HFFc6 (cell line): ENCODE results near the gene TRAPPC3. TPM values are rescaled to one million over a fixed set of nuclear protein-coding genes. Genes with fewer than 3 reads are reported as not detected.
A peak's percentile ranks its signal among the peaks of the same experiment; 100 is the strongest.

Experiments
- DNase-seq: peaks from one replicate; pipeline ENCODE4 v3.0.0-alpha.2; 2018
- H3K27ac Mint-ChIP-seq: 2 replicates; pipeline ENCODE4 v1.8.0; 2020; ENCODE audit warnings: mild to moderate bottlenecking, mixed read lengths
- H3K27me3 Mint-ChIP-seq: 2 replicates; pipeline ENCODE4 v1.8.0; 2021; ENCODE audit warnings: mild to moderate bottlenecking, moderate library complexity, mixed read lengths; ENCODE audit not compliant: insufficient read depth
- H3K36me3 Mint-ChIP-seq: 2 replicates; pipeline ENCODE4 v1.8.0; 2021; ENCODE audit warnings: low read depth, mixed read lengths
- H3K4me1 Mint-ChIP-seq: 2 replicates; pipeline ENCODE4 v1.8.0; 2020; ENCODE audit warnings: low read depth, mixed read lengths
- H3K4me3 Mint-ChIP-seq: 2 replicates; pipeline ENCODE4 v1.8.0; 2020; ENCODE audit warnings: mild to moderate bottlenecking, moderate library complexity, mixed read lengths
- H3K9me3 Mint-ChIP-seq: 2 replicates; pipeline ENCODE4 v1.8.0; 2020; ENCODE audit warnings: mild to moderate bottlenecking, mixed read lengths
- total RNA-seq, 6 experiments: library from RNA; stranded (reverse); fragmentation: NEBNext Ultra II Directional; extraction: Animal tissue kit (Norgen Biotek cat#: 25700); gene quantifications; 2 replicates in 1 of 6; 3 replicates in 5 of 6; pipeline ENCODE4 v1.2.3, GENCODE V29; 2021
- TF ChIP-seq, protein P1 (sequence below): fragments of 200-600 bp; sonication (generic); IDR thresholded peaks from 2 replicates; pipeline ENCODE4 v1.5.0; 2021; ENCODE audit warnings: antibody characterized with exemption, mild to moderate bottlenecking

Gene TRAPPC3
- total RNA-seq, 6 experiments from 2014 or later, result 76.6 to 93.4 (median 78.6) TPM

DNA sequence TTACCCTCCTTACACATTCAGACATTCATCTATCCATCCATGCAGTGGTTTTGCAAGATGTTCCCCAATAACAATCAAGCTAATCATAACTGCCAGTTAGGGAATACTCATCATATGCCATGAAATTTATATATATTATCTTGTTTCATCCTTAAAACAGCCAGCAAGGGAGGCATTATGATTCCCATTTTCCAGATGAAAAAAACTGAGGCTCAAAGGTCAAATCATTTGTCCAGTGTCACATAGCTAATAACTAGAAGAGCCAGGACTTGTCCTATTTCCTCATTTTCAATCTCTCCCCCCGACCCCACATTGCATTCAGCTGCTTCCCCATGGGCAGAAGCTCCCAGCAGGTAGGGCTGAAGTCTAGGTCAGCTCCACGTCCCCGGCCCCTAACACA, 17.3 kb downstream of the TRAPPC3 start:
- no peak overlapping the region for H3K4me3 Mint-ChIP-seq
- no peaks in the 10 kb centered on the region for H3K9me3 Mint-ChIP-seq
- no peak overlapping the region for H3K27ac Mint-ChIP-seq
- no peaks in the 10 kb centered on the region; the same call in 1 of the 2 replicates for H3K27me3 Mint-ChIP-seq
- H3K36me3 Mint-ChIP-seq, result no peaks in the 10 kb centered on the region
- H3K4me1 Mint-ChIP-seq, result peaks cover 49% of the 10 kb centered on the region
- TF ChIP-seq, protein P1, sequence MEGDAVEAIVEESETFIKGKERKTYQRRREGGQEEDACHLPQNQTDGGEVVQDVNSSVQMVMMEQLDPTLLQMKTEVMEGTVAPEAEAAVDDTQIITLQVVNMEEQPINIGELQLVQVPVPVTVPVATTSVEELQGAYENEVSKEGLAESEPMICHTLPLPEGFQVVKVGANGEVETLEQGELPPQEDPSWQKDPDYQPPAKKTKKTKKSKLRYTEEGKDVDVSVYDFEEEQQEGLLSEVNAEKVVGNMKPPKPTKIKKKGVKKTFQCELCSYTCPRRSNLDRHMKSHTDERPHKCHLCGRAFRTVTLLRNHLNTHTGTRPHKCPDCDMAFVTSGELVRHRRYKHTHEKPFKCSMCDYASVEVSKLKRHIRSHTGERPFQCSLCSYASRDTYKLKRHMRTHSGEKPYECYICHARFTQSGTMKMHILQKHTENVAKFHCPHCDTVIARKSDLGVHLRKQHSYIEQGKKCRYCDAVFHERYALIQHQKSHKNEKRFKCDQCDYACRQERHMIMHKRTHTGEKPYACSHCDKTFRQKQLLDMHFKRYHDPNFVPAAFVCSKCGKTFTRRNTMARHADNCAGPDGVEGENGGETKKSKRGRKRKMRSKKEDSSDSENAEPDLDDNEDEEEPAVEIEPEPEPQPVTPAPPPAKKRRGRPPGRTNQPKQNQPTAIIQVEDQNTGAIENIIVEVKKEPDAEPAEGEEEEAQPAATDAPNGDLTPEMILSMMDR, result no peak
- no peak for DNase-seq

DNA sequence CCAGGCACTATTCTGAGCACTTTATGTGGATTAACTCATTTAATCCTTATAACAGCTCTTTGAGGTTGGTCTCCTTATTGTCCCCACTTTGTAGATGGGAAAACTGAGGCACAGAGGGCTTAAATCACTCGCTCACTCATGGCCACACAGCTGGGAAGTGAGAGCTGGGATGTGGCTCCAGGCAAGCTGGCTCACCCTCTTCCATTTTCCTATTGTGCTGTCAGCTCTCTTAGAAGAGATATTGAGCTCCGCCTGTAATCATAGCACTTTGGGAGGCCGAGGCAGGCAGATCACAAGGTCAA, 20.4 kb downstream of the TRAPPC3 start:
- TF ChIP-seq, protein P1, result no peak
- H3K27ac Mint-ChIP-seq, result peak overlapping the region; percentile 56; the same call in 1 of the 2 replicates
- H3K4me3 Mint-ChIP-seq, result no peak overlapping the region
- no peak for DNase-seq
- no peaks in the 10 kb centered on the region for H3K36me3 Mint-ChIP-seq
- H3K27me3 Mint-ChIP-seq, result peaks cover 9% of the 10 kb centered on the region
- peaks cover 17% of the 10 kb centered on the region for H3K4me1 Mint-ChIP-seq
- H3K9me3 Mint-ChIP-seq, result no peaks in the 10 kb centered on the region

DNA sequence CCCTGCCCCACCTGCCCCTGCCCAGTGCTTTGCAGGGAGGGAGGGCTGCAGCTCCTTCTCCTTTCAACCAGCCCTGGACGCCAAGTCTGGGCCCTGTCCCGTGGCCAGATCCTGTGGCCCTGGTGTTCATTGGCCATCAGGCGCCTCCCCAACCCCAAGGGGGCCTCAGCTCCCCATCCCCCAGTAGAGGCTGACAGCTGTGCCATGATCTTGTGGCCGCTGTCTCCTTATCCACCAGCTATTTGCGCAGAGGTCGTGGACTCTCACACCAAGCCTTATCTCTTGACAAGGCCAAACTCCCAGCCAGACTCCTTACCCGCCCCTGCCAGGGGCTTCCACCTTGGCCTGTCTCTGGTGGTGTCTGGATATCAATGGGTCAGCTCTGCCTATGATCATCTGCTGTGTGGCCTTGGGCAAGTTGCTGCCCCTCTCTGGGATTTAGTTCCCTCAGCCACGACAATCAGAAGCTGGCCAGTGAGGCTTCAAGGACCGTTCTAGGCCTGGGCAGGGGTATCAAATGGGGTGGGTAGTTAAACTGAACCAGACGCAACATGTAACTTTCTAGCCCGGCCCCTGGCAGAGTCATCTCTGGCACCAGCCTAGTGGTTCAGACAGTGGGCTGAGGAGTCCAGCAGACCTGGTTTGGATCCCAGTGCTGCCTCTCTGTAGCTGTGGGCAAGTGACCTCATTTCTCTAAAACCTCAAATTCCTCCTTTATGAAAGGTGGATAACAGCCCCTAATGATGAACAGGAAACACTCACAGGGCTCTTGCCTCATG, 21.0 kb downstream of the TRAPPC3 start:
- Mint-ChIP-seq H3K27me3 (peaks cover 15% of the 10 kb centered on the region), H3K36me3 (no peaks in the 10 kb centered on the region), H3K9me3 (no peaks in the 10 kb centered on the region), H3K4me3 (no peak overlapping the region), H3K4me1 (peaks cover 12% of the 10 kb centered on the region), H3K27ac (peak overlapping the region; percentile 56)
- TF ChIP-seq, protein P1, result no peak
- peak; percentile 68 for DNase-seq

DNA sequence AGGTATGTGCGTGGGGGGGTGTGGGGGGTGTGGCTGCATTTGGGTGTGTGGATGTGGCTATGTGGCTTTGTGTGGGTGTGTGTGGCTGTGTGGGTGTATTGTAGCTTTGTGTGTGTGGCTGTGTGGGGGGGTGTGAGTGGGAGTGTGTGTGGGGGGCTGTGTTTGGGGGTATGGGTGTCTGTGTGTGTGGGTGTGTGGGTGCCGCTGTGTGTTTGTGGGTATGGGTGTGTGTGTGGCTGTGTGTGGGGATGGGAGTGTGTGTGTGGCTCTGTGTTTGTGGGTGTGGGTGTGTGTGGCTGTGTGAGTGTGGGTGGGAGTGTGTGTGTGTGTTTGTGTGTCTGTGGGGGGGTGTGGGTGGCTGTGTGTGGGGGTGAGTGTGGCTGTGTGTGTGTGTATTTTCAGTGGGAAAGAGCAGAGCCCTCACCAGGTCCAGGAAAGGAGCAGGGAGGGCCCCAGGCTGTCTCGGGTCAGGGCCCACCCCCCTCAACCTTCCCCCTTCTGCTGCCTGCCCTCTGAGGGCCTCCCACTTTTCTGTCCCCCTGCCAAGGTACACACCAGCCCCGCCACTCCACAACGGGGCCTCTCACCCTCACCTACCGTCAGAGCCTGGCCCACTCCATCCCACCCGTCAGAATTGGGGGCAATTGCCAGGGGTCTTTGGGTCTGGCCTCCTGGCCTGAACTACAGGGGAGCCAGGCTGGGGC, 22.3 kb downstream of the TRAPPC3 start:
- DNase-seq, result no peak
- no peaks in the 10 kb centered on the region for H3K9me3 Mint-ChIP-seq
- no peak overlapping the region for H3K4me3 Mint-ChIP-seq
- peaks cover 10% of the 10 kb centered on the region for H3K4me1 Mint-ChIP-seq
- no peaks in the 10 kb centered on the region for H3K36me3 Mint-ChIP-seq
- no peak overlapping the region for H3K27ac Mint-ChIP-seq
- TF ChIP-seq, protein P1, result no peak
- peaks cover 19% of the 10 kb centered on the region for H3K27me3 Mint-ChIP-seq

DNA sequence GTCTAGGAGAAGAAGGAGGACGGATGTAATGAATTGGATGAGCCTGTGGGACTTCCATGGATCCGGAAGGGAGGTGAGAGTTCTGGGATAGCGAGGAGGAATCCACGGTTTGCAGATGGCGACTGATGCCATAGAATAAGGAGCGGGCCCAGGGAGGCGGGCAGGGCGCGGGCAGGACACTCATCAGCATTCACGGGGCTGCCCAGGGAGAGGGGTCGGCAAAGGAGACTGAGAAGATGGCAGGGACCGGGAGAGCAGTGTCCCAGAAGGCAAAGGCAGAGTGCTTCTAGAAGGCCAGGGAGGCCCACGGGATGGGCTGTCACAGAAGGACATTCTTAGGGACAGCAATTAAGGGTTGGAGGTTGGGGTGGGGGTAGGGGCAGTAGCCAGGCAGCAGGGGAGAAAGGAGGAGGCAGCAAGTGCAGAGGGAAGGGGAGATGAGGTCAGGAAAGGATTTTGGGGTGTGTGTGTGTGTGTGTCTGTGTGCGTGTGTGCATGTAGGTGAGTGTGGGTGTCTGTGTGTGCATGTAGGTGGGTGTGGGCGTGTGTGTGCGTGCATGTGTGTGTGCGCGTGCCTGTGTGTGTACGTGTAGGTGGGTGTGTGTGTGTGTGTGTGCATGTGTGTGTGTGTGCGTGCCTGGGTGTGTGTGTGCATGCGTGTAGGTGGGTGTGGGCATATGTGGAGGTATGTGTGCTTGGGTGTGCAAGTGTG, 23.1 kb downstream of the TRAPPC3 start:
- Mint-ChIP-seq H3K4me3 (no peak overlapping the region), H3K27me3 (peaks cover 19% of the 10 kb centered on the region), H3K9me3 (no peaks in the 10 kb centered on the region), H3K27ac (no peak overlapping the region), H3K4me1 (peaks cover 10% of the 10 kb centered on the region), H3K36me3 (no peaks in the 10 kb centered on the region)
- DNase-seq, result no peak
- TF ChIP-seq, protein P1, result no peak
